ENCODE measurements around the gene INO80B. TPM values are rescaled to one million over a fixed set of nuclear protein-coding genes. Genes with fewer than 3 reads are reported as not detected.

Gene INO80B
- polyA plus RNA-seq, 2 of the 4 experiments (the other 2 are of a cell fraction) = 19.9 to 74.6 TPM

DNA sequence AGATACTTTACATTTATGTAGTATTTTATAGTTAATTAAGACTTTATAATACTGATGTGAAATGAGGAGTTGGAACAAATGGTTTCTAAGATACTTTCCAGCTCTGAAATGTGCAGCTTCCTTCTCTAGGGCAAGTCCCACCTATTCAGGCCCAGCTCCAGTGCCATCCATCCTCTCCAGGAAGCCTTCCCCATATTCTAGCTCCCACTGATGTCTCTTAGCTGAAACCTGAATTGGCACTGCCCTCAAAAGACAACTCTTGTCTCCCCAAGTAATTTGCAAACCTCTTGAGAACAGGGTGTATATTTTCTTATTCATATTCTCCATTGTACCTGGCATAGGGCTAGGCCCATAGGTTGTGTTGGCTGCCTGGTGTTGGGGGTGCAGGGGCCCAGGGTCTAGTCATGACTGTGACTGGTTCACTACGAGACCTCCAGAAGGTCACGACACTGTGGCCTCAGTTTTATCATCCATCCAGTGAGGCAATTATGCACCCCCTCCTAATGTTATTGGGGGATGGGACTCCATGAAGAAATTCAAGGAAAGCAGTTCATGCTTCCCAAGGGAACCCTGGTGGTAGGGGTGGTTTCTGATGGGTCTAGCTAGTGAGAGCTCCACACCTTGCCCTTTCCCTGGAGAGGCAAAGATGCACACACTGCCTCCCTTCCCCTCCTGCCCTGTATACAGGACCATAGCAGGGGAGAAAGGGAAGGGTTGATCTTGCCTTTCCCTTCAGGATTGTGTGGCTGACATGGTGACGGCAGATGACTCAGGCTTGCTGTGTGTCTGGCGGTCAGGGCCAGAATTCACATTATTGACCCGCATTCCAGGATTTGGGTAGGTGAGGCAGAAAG, 30.5 kb upstream of the INO80B start:
- no peak for ATAC-seq
- CTCF ChIA-PET = interaction anchor here (1.6 to 2.1 kb wide), 2 partner anchors 16 to 32 kb away, joined by 6 read pairs; no protein-coding TSS in a partner anchor

DNA sequence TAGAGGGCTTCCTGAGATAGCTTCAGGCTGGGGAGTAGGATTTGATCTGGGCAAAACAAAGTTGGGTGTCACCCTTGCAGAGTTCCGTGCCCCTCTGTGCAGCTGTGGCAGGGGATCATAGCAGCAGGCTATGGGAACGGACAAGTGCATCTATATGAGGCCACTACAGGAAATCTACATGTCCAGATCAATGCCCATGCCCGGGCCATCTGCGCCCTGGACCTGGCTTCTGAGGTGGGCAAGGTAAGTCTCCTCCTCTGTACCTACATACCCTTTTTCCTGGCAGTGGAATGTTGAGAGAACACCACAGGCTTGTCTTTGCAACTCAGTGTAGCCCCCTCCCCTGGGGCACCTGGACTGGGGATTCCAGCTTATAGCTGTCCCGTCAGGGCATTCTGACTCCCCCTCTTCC, 29.9 kb upstream of the INO80B start:
- ChIA-PET POLR2A (no interaction called here), CTCF (interaction anchor here (1.6 to 2.1 kb wide), 2 partner anchors 15 to 33 kb away, joined by 6 read pairs; no protein-coding TSS in a partner anchor)
- WGBS (ENCODE audit: missing lambda C conversion rate) = 91% methylated on average over 5 of the region's 5 CpGs
- DNase-seq (ENCODE audit: low read depth in 1 of 2, low spot score in 1 of 2) (no peak), ATAC-seq (no peak), FAIRE-seq (no peak)
- H3K9me3 ChIP-seq = no peaks in the 10 kb centered on the region
- peaks cover 13% of the 10 kb centered on the region; the same call in 1 of the 3 replicates for H3K4me1 ChIP-seq
- TF ChIP-seq POLR2A (IDR thresholded peaks at IDR 0.05; ENCODE audit: low read length) (no peak), CBX2 (IDR thresholded peaks at IDR 0.05; ENCODE audit: borderline replicate concordance, low read depth) (no peak), POLR2AphosphoS2 (conservative IDR thresholded peaks at IDR 0.05; ENCODE audit: low read length) (no peak), ZNF302 (CRISPR knock-in tag; IDR thresholded peaks at IDR 0.05) (no peak), BHLHE40 (IDR thresholded peaks at IDR 0.05; ENCODE audit: low read depth, low read length) (no peak), PHF8 (IDR thresholded peaks at IDR 0.05; ENCODE audit: borderline replicate concordance, low read depth) (no peak)
- TF ChIP-seq, protein P1, sequence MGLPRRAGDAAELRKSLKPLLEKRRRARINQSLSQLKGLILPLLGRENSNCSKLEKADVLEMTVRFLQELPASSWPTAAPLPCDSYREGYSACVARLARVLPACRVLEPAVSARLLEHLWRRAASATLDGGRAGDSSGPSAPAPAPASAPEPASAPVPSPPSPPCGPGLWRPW (IDR thresholded peaks at IDR 0.05) = no peak
- TF ChIP-seq, protein P2, sequence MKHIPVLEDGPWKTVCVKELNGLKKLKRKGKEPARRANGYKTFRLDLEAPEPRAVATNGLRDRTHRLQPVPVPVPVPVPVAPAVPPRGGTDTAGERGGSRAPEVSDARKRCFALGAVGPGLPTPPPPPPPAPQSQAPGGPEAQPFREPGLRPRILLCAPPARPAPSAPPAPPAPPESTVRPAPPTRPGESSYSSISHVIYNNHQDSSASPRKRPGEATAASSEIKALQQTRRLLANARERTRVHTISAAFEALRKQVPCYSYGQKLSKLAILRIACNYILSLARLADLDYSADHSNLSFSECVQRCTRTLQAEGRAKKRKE (CRISPR knock-in tag; IDR thresholded peaks at IDR 0.05; ENCODE audit: low read depth) = no peak
- TF ChIP-seq, protein P3, sequence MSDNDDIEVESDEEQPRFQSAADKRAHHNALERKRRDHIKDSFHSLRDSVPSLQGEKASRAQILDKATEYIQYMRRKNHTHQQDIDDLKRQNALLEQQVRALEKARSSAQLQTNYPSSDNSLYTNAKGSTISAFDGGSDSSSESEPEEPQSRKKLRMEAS (IDR thresholded peaks at IDR 0.05) = no peak
- TF ChIP-seq, protein P4, sequence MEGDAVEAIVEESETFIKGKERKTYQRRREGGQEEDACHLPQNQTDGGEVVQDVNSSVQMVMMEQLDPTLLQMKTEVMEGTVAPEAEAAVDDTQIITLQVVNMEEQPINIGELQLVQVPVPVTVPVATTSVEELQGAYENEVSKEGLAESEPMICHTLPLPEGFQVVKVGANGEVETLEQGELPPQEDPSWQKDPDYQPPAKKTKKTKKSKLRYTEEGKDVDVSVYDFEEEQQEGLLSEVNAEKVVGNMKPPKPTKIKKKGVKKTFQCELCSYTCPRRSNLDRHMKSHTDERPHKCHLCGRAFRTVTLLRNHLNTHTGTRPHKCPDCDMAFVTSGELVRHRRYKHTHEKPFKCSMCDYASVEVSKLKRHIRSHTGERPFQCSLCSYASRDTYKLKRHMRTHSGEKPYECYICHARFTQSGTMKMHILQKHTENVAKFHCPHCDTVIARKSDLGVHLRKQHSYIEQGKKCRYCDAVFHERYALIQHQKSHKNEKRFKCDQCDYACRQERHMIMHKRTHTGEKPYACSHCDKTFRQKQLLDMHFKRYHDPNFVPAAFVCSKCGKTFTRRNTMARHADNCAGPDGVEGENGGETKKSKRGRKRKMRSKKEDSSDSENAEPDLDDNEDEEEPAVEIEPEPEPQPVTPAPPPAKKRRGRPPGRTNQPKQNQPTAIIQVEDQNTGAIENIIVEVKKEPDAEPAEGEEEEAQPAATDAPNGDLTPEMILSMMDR (IDR thresholded peaks at IDR 0.05) = no peak
- TF ChIP-seq, protein P5, sequence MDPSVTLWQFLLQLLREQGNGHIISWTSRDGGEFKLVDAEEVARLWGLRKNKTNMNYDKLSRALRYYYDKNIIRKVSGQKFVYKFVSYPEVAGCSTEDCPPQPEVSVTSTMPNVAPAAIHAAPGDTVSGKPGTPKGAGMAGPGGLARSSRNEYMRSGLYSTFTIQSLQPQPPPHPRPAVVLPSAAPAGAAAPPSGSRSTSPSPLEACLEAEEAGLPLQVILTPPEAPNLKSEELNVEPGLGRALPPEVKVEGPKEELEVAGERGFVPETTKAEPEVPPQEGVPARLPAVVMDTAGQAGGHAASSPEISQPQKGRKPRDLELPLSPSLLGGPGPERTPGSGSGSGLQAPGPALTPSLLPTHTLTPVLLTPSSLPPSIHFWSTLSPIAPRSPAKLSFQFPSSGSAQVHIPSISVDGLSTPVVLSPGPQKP (IDR thresholded peaks at IDR 0.05; ENCODE audit: low read depth, low read length) = no peak
- no peak overlapping the region for H3K4me2 ChIP-seq
- no peak overlapping the region for H3K4me3 ChIP-seq
- H3K27ac ChIP-seq = no peak overlapping the region

More for the DNA sequence above, 30.5 kb upstream of the INO80B start:
- no peak for FAIRE-seq
- 88% methylated on average over 5 of the region's 5 CpGs for WGBS (ENCODE audit: missing lambda C conversion rate)
- DNase-seq (ENCODE audit: low read depth in 1 of 2, low spot score in 1 of 2) = no peak
- TF ChIP-seq TP53 (CRISPR knock-in tag; IDR thresholded peaks at IDR 0.05) (no peak), CBX8 (IDR thresholded peaks at IDR 0.05) (no peak), RAD21 (conservative IDR thresholded peaks at IDR 0.05 in 1 of 2, IDR thresholded peaks at IDR 0.05 in 1 of 2) (no peak), HOXA7 (CRISPR knock-in tag; IDR thresholded peaks at IDR 0.05) (no peak), PHF8 (IDR thresholded peaks at IDR 0.05; ENCODE audit: borderline replicate concordance, low read depth) (no peak), MYC (IDR thresholded peaks at IDR 0.05; ENCODE audit: borderline replicate concordance, low read length) (no peak)
- TF ChIP-seq, protein P5 (IDR thresholded peaks at IDR 0.05; ENCODE audit: low read depth, low read length) = no peak
- Histone ChIP-seq H3K4me2 (no peak overlapping the region), H3K9me3 (no peaks in the 10 kb centered on the region), H3K4me3 (no peak overlapping the region), H3K27ac (no peak overlapping the region), H3K4me1 (peaks cover 6% of the 10 kb centered on the region; the same call in 1 of the 3 replicates)
- POLR2A ChIA-PET = no interaction called here
